Sigmoid colon (tissue), 4 donors: ENCODE data around the gene ACTRT3.

Source experiments
- POLR2A ChIP-seq, 2 donors: fragments of 450-650 bp; IDR thresholded peaks; one replicate each; pipeline ENCODE4 v1.6.1; 2016; ENCODE audit warnings: antibody characterized with exemption in 2 of 2, mild to moderate bottlenecking in 2 of 2, moderate library complexity in 2 of 2
- POLR2AphosphoS5 ChIP-seq, 4 donors: sonication (generic); formaldehyde crosslinking; IDR thresholded peaks; one replicate each; pipeline ENCODE4 v1.6.1; 2017; ENCODE audit warnings: antibody characterized with exemption in 4 of 4
- TF ChIP-seq, protein P1 (sequence below), 4 experiments: fragments of 450-650 bp in 3 of 4; fragments of 200-600 bp in 1 of 4; IDR thresholded peaks; one replicate each; pipeline ENCODE4 v1.5.1; 2016 to 2019; ENCODE audit warnings: antibody characterized with exemption in 4 of 4, mild to moderate bottlenecking in 3 of 4, moderate library complexity in 2 of 4

- TF ChIP-seq POLR2A (IDR thresholded peaks at IDR 0.05): no peak
- TF ChIP-seq, protein P1, sequence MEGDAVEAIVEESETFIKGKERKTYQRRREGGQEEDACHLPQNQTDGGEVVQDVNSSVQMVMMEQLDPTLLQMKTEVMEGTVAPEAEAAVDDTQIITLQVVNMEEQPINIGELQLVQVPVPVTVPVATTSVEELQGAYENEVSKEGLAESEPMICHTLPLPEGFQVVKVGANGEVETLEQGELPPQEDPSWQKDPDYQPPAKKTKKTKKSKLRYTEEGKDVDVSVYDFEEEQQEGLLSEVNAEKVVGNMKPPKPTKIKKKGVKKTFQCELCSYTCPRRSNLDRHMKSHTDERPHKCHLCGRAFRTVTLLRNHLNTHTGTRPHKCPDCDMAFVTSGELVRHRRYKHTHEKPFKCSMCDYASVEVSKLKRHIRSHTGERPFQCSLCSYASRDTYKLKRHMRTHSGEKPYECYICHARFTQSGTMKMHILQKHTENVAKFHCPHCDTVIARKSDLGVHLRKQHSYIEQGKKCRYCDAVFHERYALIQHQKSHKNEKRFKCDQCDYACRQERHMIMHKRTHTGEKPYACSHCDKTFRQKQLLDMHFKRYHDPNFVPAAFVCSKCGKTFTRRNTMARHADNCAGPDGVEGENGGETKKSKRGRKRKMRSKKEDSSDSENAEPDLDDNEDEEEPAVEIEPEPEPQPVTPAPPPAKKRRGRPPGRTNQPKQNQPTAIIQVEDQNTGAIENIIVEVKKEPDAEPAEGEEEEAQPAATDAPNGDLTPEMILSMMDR (IDR thresholded peaks at IDR 0.05): no peak
- TF ChIP-seq POLR2AphosphoS5 (IDR thresholded peaks at IDR 0.05): no peak
These were observed 17.5 kb downstream of the ACTRT3 start for GRCh38 chr3:169751875-169752274.
